Heart right ventricle (tissue), 16 donors: ENCODE measurements around the gene LRMDA. TPM values are rescaled to one million over a fixed set of nuclear protein-coding genes. Genes with fewer than 3 reads are reported as not detected.

Source experiments
- ATAC-seq, 8 donors: fragments of 200-7000 bp; cut with Tn5 transposase; one replicate each; pipeline ENCODE4 v1.9.1; 2020; ENCODE audit warnings: mild to moderate bottlenecking in 8 of 8, moderate library complexity in 8 of 8, moderate number of reproducible peaks in 1 of 8
- DNase-seq, 2 donors: peaks; one replicate each; pipeline ENCODE4 v3.0.0-alpha.2; 2020
- H3K27ac ChIP-seq, 10 donors: fragments of 200-600 bp; sonication (generic) in 2 of 10; one replicate each; pipeline versions ENCODE4 v1.5.0 to v1.8.0; 2020 to 2022; ENCODE audit warnings: mild to moderate bottlenecking in 3 of 10
- H3K27me3 ChIP-seq, 7 donors: fragments of 200-600 bp; one replicate each; pipeline ENCODE4 v1.8.0; 2021 to 2022; ENCODE audit warnings: mild to moderate bottlenecking in 2 of 7
- H3K36me3 ChIP-seq, 9 donors: fragments of 200-600 bp; sonication (generic) in 1 of 9; one replicate each; pipeline versions ENCODE4 v1.5.0 to v1.8.0; 2020 to 2022; ENCODE audit warnings: mild to moderate bottlenecking in 2 of 9
- H3K4me1 ChIP-seq, 9 donors: fragments of 200-600 bp; sonication (generic) in 1 of 9; one replicate each; pipeline versions ENCODE4 v1.5.0 to v1.8.0; 2020 to 2022; ENCODE audit warnings: mild to moderate bottlenecking in 4 of 9
- H3K4me3 ChIP-seq, 10 donors: fragments of 200-600 bp; sonication (generic) in 2 of 10; one replicate each; pipeline versions ENCODE4 v1.5.0 to v1.8.0; 2020 to 2022; ENCODE audit warnings: mild to moderate bottlenecking in 7 of 10, moderate library complexity in 2 of 10
- H3K9me3 ChIP-seq, 11 donors: fragments of 200-600 bp in 10 of 11; sonication (generic) in 2 of 11; one replicate each; pipeline versions ENCODE4 v1.5.0 to v1.8.0; 2013 to 2022; ENCODE audit warnings: mild to moderate bottlenecking in 2 of 11, control low read depth in 1 of 11, moderate library complexity in 1 of 11
- WGBS, 2 donors: extraction: QIAGEN DNeasy Blood & Tissue Kit; methylation state at CpG; one replicate each; pipeline ENCODE4 v1.1.7; 2013; ENCODE audit warnings: inconsistent platforms in 1 of 2; 5-methylcytosine and 5-hydroxymethylcytosine counted together
- intact Hi-C, 10 donors: fragments of 100-400 bp; cut with DNase I; formaldehyde crosslinking; loops; one replicate each; pipeline versions ENCODE4 v1.11.1 to v1.14.2; 2022
- polyA plus RNA-seq, 2 donors: library from polyadenylated mRNA; stranded (reverse); fragments of 200-250 nt; gene quantifications; one replicate each; pipeline ENCODE4 v1.2.3, GENCODE V29; 2013
- total RNA-seq, 10 donors: library from RNA; stranded (reverse); fragmentation: NEBNext Ultra II Directional in 3 of 10; extraction: Animal tissue kit (Norgen Biotek cat#: 25700) in 3 of 10; gene quantifications; one replicate each; pipeline versions ENCODE4 v1.2.1 to v1.2.4, GENCODE V29; 2021 to 2023
- TF ChIP-seq, protein P1 (sequence below), 9 donors: fragments of 200-600 bp; sonication (generic) in 2 of 9; IDR thresholded peaks; one replicate each; pipeline versions ENCODE4 v1.5.0 to v1.8.0; 2021 to 2022; ENCODE audit warnings: antibody characterized with exemption in 9 of 9, mild to moderate bottlenecking in 5 of 9, moderate library complexity in 1 of 9
- donor health status: Arrhythmogenic right ventricular cardiomyopathy.
- donor health status: ischemic (EF 13 %, LVEDD 7.1; RV severe dilation, severe dysfunction).
- donor health status: healthy with polysubstance abuse.
- donor health status: DM: no; HTN: yes; CAD: no.
- donor health status: DM: no; HTN: no; CAD: no.
- donor health status: ischemic (EF 25% LVEDD 6.9; RV normal size, moderate dysfunction).
- donor health status: ischemic (EF 25% LVEDD 5.7; RV mildly dilated, moderate dysfunction).
- donor health status: healthy.
- donor health status: DM: yes; HTN: yes; CAD: no.
- donor health status: Ischemic cardiomyopathy.
- donor health status: ischemic (EF 35%, LVEDD 5.7; RV mildly dilated, moderate dysfunction).
- donor health status: nonischemic (EF 11% LVEDD 7.7; RV severe dilation, severe dysfunction).
- donor health status: DM: yes; HTN: yes; CAD: no.
- donor health status: PGD.
- donor health status: ischemic (EF 29% LVEDD 5.4; RV normal size, mild dysfunction).
- donor health status: nonischemic (EF 23%, LVEDD 6.1; RV moderate dilation, normal function).

The LRMDA gene
- total and polyA plus RNA-seq, 12 donors: 4.0 to 59.8 (median 12.7) TPM

DNA sequence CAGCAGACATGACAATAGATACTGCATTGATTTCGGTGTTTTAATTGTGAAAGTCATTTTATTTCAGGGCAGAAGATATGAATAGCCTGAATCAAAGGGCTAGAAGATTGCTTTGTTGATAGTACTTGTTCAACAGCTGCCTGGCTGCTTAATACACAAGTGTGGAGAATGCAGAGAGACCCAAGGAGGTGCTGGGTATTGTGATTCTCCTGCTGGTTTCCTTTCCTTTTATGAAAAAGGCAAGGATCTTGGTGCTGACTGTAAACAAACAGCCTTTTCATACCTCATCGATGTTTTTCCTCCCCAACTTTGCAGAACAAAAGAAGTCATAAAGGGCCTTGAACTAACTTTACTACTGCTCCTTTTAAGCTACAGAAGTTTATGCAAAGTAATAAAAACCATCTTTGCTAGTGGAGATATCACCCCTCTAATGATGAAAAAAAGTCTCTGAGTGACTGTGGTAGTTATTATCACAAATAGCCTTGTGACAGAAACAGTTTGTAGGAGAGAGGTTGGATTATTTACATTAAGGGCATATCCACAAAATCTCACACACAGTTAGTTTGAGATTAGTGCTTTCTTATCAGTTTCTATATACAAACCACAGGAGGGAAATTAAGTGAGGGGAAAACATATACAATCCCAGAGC is 800.0 kb downstream of the LRMDA start:
- DNase-seq (no peak), ATAC-seq (no peak)
- H3K27me3 ChIP-seq: no peaks in the 10 kb centered on the region
- H3K27ac ChIP-seq: no peak overlapping the region
- H3K4me3 ChIP-seq: no peak overlapping the region
- no peaks in the 10 kb centered on the region for H3K36me3 ChIP-seq
- H3K4me1 ChIP-seq: peaks cover 0 to 7% (median 0%) of the 10 kb centered on the region in 9 donors
- intact Hi-C loops: no loop called here
- TF ChIP-seq, protein P1, sequence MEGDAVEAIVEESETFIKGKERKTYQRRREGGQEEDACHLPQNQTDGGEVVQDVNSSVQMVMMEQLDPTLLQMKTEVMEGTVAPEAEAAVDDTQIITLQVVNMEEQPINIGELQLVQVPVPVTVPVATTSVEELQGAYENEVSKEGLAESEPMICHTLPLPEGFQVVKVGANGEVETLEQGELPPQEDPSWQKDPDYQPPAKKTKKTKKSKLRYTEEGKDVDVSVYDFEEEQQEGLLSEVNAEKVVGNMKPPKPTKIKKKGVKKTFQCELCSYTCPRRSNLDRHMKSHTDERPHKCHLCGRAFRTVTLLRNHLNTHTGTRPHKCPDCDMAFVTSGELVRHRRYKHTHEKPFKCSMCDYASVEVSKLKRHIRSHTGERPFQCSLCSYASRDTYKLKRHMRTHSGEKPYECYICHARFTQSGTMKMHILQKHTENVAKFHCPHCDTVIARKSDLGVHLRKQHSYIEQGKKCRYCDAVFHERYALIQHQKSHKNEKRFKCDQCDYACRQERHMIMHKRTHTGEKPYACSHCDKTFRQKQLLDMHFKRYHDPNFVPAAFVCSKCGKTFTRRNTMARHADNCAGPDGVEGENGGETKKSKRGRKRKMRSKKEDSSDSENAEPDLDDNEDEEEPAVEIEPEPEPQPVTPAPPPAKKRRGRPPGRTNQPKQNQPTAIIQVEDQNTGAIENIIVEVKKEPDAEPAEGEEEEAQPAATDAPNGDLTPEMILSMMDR (IDR thresholded peaks at IDR 0.05): no peak
- H3K9me3 ChIP-seq: peaks cover 0 to 2% (median 0%) of the 10 kb centered on the region in 11 donors
- WGBS, 2 donors: 30 to 44% methylated on average over 2 of the region's 2 CpGs

DNA sequence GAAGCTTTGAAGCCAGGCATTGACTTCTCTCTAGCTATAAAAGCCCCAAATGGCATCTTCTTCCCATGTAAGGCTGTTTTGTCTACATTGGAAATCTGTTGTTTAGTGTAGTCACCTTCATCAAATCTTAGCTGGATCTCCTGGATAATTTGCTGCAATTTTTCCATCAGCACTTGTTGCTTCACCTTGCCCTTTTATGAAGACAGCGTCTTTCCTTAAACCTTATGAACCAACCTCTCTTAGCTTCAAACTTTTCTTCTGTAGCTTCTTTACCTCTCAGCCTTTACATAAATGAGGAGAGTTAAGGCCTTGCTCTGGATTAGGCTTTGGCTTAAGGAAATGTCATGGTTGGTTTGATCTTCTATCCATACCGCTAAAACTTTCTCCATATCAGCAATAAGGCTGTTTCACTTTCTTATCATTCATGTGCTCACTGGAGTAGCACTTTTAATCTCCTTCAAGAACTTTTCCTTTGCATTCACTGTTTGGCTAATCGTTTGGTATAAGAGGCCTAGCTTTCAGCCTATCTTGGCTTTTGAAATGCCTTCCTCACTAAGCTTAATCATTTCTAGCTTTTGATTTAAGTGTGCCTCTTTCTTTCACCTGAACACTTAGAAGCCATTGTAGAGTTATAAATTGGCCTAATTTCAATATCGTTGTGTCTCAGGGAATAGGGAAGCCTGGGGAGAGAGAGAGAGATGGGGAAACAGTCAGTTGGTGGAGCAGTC is 803.2 kb downstream of the LRMDA start:
- peaks cover 0 to 2% (median 0%) of the 10 kb centered on the region in 11 donors for H3K9me3 ChIP-seq
- H3K36me3 ChIP-seq: no peaks in the 10 kb centered on the region
- H3K4me3 ChIP-seq: no peak overlapping the region
- H3K4me1 ChIP-seq: peaks cover 0 to 9% (median 0%) of the 10 kb centered on the region in 9 donors
- WGBS, 2 donors: 87 to 89% methylated on average over 4 of the region's 4 CpGs
- DNase-seq (no peak), ATAC-seq (no peak)
- no peaks in the 10 kb centered on the region for H3K27me3 ChIP-seq
- TF ChIP-seq, protein P1 (IDR thresholded peaks at IDR 0.05): no peak
- H3K27ac ChIP-seq: no peak overlapping the region
- intact Hi-C loops: no loop called here

DNA sequence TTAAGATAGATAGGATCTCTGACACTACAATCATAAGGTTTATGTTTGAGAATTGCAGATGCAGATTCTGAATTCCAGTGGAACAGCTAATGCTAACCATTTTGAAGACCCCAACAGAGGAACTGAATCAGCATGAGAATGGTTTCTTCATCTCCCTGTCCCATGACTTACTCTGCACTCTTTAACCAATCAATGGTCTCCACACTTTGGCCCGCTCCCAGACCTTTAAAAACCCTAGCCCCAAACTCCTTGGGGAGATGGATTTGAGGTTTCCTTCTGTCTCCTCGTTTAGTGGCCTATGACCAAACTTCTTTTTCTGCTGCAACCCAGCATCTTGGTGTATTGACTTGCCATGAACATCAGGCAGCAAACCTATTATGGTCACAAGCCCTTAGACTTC is 804.9 kb downstream of the LRMDA start:
- H3K27ac ChIP-seq: no peak overlapping the region
- H3K27me3 ChIP-seq: no peaks in the 10 kb centered on the region
- H3K9me3 ChIP-seq: peaks cover 0 to 2% (median 0%) of the 10 kb centered on the region in 11 donors
- intact Hi-C loops: loop anchor here in 1 of 10 donors (1.0 kb wide), 1 partner anchor 32 kb away; no protein-coding TSS in a partner anchor
- WGBS, 2 donors: 63 to 68% methylated on average over 2 of the region's 2 CpGs
- TF ChIP-seq, protein P1 (IDR thresholded peaks at IDR 0.05): no peak
- no peak for DNase-seq
- H3K4me3 ChIP-seq: no peak overlapping the region
- peaks cover 0 to 4% (median 0%) of the 10 kb centered on the region in 9 donors for H3K4me1 ChIP-seq
- ATAC-seq: no peak
- H3K36me3 ChIP-seq: no peaks in the 10 kb centered on the region

DNA sequence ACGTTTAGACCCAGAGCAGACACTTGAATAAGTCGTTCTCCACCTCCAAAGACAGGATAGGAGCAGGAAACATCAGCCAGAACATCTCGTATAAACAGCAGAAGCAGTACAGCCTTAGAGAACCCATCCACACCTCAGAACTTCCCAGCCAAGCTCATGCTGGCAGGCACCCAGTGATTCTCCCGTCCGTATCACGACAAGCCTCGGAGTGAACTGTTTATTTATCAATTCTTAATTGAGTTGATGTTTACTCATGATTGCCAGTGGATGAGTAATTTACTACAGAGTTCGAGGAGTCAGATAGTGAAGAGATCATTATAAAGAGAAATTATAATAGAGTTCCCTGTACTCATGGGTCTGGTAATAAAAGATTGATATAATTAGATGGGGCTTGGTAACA is 811.5 kb downstream of the LRMDA start:
- intact Hi-C loops: no loop called here
- Histone ChIP-seq H3K27ac (no peak overlapping the region), H3K9me3 (no peaks in the 10 kb centered on the region), H3K4me3 (no peak overlapping the region), H3K4me1 (no peaks in the 10 kb centered on the region), H3K27me3 (no peaks in the 10 kb centered on the region), H3K36me3 (no peaks in the 10 kb centered on the region)
- 62 to 65% methylated on average over 8 of the region's 8 CpGs for whole genome bisulfite sequencing, 2 donors
- TF ChIP-seq, protein P1 (IDR thresholded peaks at IDR 0.05): no peak
- DNase-seq (no peak), ATAC-seq (no peak)
